PC-3 (cell line): ENCODE results near the gene RAD23A. TPM values are rescaled to one million over a fixed set of nuclear protein-coding genes. Genes with fewer than 3 reads are reported as not detected.
A peak's percentile ranks its signal among the peaks of the same experiment; 100 is the strongest.
"Not testable (repeated sequence)": the region's sequence is repeated elsewhere in the genome, so short reads cannot be mapped to it uniquely, and the experiment has no call there.

Experiments used
- ATAC-seq: fragments of 200-7000 bp; cut with Tn5 transposase; 2 replicates; pipeline ENCODE4 v1.9.1; 2020; ENCODE audit warnings: mild to moderate bottlenecking, moderate library complexity
- BruUV-seq: library from RNA; stranded (reverse); fragments of 400-500 nt; replicated peaks from 2 replicates; lab custom pipeline; 2021; lab: Mats Ljungman, UMichigan
- CTCF ChIA-PET: fragments of 300-600 bp; sonication (Branson Sonifier 250); formaldehyde crosslinking; loops from one replicate; lab custom pipeline; 2022; ENCODE audit warnings: antibody characterized with exemption; lab: Charles Lee
- POLR2A ChIA-PET: fragments of 300-600 bp; sonication (Branson Sonifier 250); formaldehyde crosslinking; loops from one replicate; lab custom pipeline; 2022; ENCODE audit warnings: antibody characterized with exemption; ENCODE audit not compliant: unreplicated experiment; lab: Charles Lee
- DNase-seq: peaks from one replicate; pipeline ENCODE4 v3.0.0-alpha.2; 2015
- H2AFZ ChIP-seq: fragments of 300-600 bp; sonication (generic); 2 replicates; pipeline ENCODE4 v1.6.0; 2016; ENCODE audit warnings: antibody characterized with exemption, low read length
- H3F3A ChIP-seq: fragments of 300-600 bp; sonication (generic); one replicate; pipeline ENCODE4 v1.6.0; 2017; ENCODE audit warnings: antibody characterized with exemption, low read length, control low read depth, mild to moderate bottlenecking; ENCODE audit not compliant: unreplicated experiment
- H3K27ac ChIP-seq: fragments of 300-600 bp; sonication (generic); 2 replicates; pipeline ENCODE4 v1.5.1; 2016; ENCODE audit warnings: mild to moderate bottlenecking, low read length
- H3K27me3 ChIP-seq: fragments of 300-600 bp; sonication (generic); 2 replicates; pipeline ENCODE4 v1.6.1; 2016; ENCODE audit warnings: low read length, mixed read lengths
- H3K36me3 ChIP-seq: fragments of 300-600 bp; sonication (generic); 2 replicates; pipeline ENCODE4 v1.6.1; 2016; ENCODE audit warnings: low read depth, mixed run types, low read length, mixed read lengths
- H3K4me1 ChIP-seq: fragments of 300-600 bp; sonication (generic); 2 replicates; pipeline ENCODE4 v1.5.1; 2016; ENCODE audit warnings: low read length; ENCODE audit not compliant: insufficient read depth
- H3K4me2 ChIP-seq: fragments of 300-600 bp; sonication (generic); 2 replicates; pipeline ENCODE4 v1.6.0; 2016; ENCODE audit warnings: low read length
- H3K4me3 ChIP-seq: fragments of 300-600 bp; sonication (generic); 2 replicates; pipeline ENCODE4 v1.5.1; 2016; ENCODE audit warnings: mild to moderate bottlenecking, low read length, mixed read lengths
- H3K79me2 ChIP-seq: fragments of 300-600 bp; sonication (generic); 2 replicates; pipeline ENCODE4 v1.6.1; 2017; ENCODE audit warnings: low read length, mixed read lengths
- H3K9ac ChIP-seq: fragments of 300-600 bp; sonication (generic); 2 replicates; pipeline ENCODE4 v1.6.0; 2016; ENCODE audit warnings: mild to moderate bottlenecking, low read length
- H3K9me2 ChIP-seq: fragments of 300-600 bp; sonication (generic); replicated peaks from 2 replicates; pipeline ENCODE4 v1.6.1; 2016; ENCODE audit warnings: mixed run types, low read length, mixed read lengths
- H3K9me3 ChIP-seq: fragments of 300-600 bp; sonication (generic); 2 replicates; pipeline ENCODE4 v1.6.1; 2016; ENCODE audit warnings: low read length, mixed read lengths
- H4K20me1 ChIP-seq: fragments of 300-600 bp; sonication (generic); 2 replicates; pipeline ENCODE4 v1.6.1; 2016; ENCODE audit warnings: low read length, mixed read lengths
- CTCF ChIP-seq: fragments of 300-600 bp; sonication (generic); conservative IDR thresholded peaks from 2 replicates; pipeline ENCODE4 v1.5.1; 2017; ENCODE audit warnings: antibody characterized with exemption, low read depth, mild to moderate bottlenecking, low read length
- EZH2 ChIP-seq: fragments of 300-600 bp; sonication (generic); IDR thresholded peaks from one replicate; pipeline ENCODE4 v1.6.1; 2017; ENCODE audit warnings: antibody characterized with exemption, mild to moderate bottlenecking, low read length; ENCODE audit not compliant: unreplicated experiment
- EZH2phosphoT487 ChIP-seq: fragments of 300-600 bp; sonication (generic); IDR thresholded peaks from 2 replicates; pipeline ENCODE4 v1.6.1; 2018; ENCODE audit warnings: mild to moderate bottlenecking, antibody characterized with exemption, low read length, borderline replicate concordance
- intact Hi-C: fragments of 100-400 bp; cut with micrococcal nuclease; formaldehyde crosslinking; loops from 2 replicates; pipeline ENCODE4 v1.9.0; 2023
- total RNA-seq: library from RNA; depleted of rRNA; stranded (reverse); fragments of >200 nt; gene quantifications from 2 replicates; pipeline ENCODE4 v1.2.3, GENCODE V29; 2014

RAD23A gene
- total RNA-seq, 1 experiment from 2014 or later: 418 TPM

GRCh38 chr19:12955996-12956395 is 10.3 kb downstream of the RAD23A start:
- Histone ChIP-seq H2AFZ (no peak overlapping the region), H3K36me3 (peaks cover 15% of the 10 kb centered on the region; the same call in 1 of the 2 replicates), H3K4me3 (peak overlapping the region; percentile 73), H3K9ac (peak overlapping the region; percentile 92), H4K20me1 (no peaks in the 10 kb centered on the region), H3K4me2 (peak overlapping the region; percentile 87), H3K27ac (peak overlapping the region; percentile 66; the same call in 1 of the 2 replicates), H3K27me3 (no peaks in the 10 kb centered on the region), H3K9me3 (no peaks in the 10 kb centered on the region), H3K9me2 (no peaks in the 10 kb centered on the region), H3K4me1 (peaks cover 20% of the 10 kb centered on the region), H3K79me2 (peaks cover 50% of the 10 kb centered on the region), H3F3A (peaks cover 5% of the 10 kb centered on the region)
- peak; percentile 49 for DNase-seq
- ChIA-PET POLR2A (interaction anchor here (0.7 to 1.1 kb wide), 2 partner anchors 10 to 19 kb away, joined by 3 to 6 read pairs; no protein-coding TSS in a partner anchor), CTCF (interaction anchor here (0.6 to 1.1 kb wide), 2 partner anchors 9 to 147 kb away, joined by 5 to 19 read pairs; no protein-coding TSS in a partner anchor)
- TF ChIP-seq EZH2phosphoT487: no peak
- no peak for TF ChIP-seq CTCF
- TF ChIP-seq EZH2: no peak
- ATAC-seq: peak; percentile 1
- BruUV-seq: TSS peak; percentile 51
- intact Hi-C loops: no loop called here

GRCh38 chr19:12956446-12957388 is 11.1 kb downstream of the RAD23A start, which contains the start of gene GADD45GIP1:
TSS of gene GADD45GIP1 (minus strand) at chr19:12957223. CDS start at chr19:12957212, 11 bp downstream.
- H3K4me3 ChIP-seq: peak within 1 kb of the TSS; percentile 73
- H3K4me2 ChIP-seq: peak within 1 kb of the TSS; percentile 87
- H3K27me3 ChIP-seq: no peaks in the 10 kb centered on the region
- H4K20me1 ChIP-seq: no peaks in the 10 kb centered on the region
- ChIA-PET CTCF (interaction anchor here (0.6 kb wide), 1 partner anchor 147 kb away, joined by 19 read pairs; no protein-coding TSS in a partner anchor), POLR2A (interaction anchor here (0.7 kb wide), 1 partner anchor 19 kb away, joined by 3 read pairs; no protein-coding TSS in a partner anchor)
- H3K9ac ChIP-seq: peak within 1 kb of the TSS; percentile 92
- ATAC-seq (peak; percentile 82), DNase-seq (peak; percentile 91)
- no peaks in the 10 kb centered on the region for H3K9me2 ChIP-seq
- BruUV-seq: no TSS peak
- H3K4me1 ChIP-seq: peaks cover 20% of the 10 kb centered on the region
- peaks cover 15% of the 10 kb centered on the region; the same call in 1 of the 2 replicates for H3K36me3 ChIP-seq
- peak within 1 kb of the TSS; percentile 66 for H3K27ac ChIP-seq
- H3F3A ChIP-seq: peaks cover 5% of the 10 kb centered on the region
- peaks cover 50% of the 10 kb centered on the region for H3K79me2 ChIP-seq
- TF ChIP-seq EZH2phosphoT487 (no peak), CTCF (no peak), EZH2 (no peak)
- H3K9me3 ChIP-seq: no peaks in the 10 kb centered on the region
- peak within 1 kb of the TSS; percentile 99 for H2AFZ ChIP-seq
- intact Hi-C loops: no loop called here

GRCh38 chr19:12957389-12957952 is 11.8 kb downstream of the RAD23A start:
- H3K4me2 ChIP-seq: peak overlapping the region; percentile 87
- POLR2A ChIA-PET, intact Hi-C loops, H3F3A ChIP-seq, H3K9me2 ChIP-seq, H3K9me3 ChIP-seq, DNase-seq, BruUV-seq, CTCF ChIA-PET, H4K20me1 ChIP-seq, H3K27me3 ChIP-seq: not testable (repeated sequence)
- H3K4me3 ChIP-seq: peak overlapping the region; percentile 73
- peak; percentile 3; the same call in 1 of the 2 replicates for ATAC-seq
- H3K79me2 ChIP-seq: peaks cover 50% of the 10 kb centered on the region
- peak overlapping the region; percentile 92 for H3K9ac ChIP-seq
- peaks cover 18% of the 10 kb centered on the region for H3K4me1 ChIP-seq
- H3K27ac ChIP-seq: peak overlapping the region; percentile 66
- H2AFZ ChIP-seq: peak overlapping the region; percentile 99
- peaks cover 14% of the 10 kb centered on the region; the same call in 1 of the 2 replicates for H3K36me3 ChIP-seq
